ENCODE results near the gene SERPIND1.

DNA sequence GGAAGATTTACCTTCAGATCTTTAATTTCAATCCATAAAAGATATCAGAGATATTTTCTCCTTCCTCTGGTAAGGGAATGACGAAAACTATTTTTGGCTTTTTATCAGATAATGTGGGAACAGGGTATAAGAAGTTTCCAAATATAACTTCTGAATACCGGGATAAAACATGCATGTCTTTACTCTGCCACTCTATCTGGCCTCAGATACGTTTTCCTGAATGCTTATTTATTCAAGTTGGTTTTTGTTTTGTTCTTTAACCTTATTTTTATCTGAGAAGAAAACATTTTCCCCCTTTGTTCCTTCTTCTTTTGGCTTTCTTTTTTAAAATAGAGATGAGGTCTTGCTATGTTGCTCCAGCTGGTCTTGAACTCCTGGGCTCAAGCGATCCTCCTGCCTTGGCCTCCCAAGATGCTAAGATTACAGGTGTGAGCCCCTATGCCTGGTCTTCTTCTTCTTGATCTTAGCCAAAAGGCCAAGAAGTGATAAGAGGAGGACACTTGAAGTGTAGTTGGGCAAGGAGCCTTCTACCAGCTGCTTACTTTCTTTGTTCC lies 1.5 kb downstream of the SERPIND1 start:
- TF ChIP-seq, protein P1, sequence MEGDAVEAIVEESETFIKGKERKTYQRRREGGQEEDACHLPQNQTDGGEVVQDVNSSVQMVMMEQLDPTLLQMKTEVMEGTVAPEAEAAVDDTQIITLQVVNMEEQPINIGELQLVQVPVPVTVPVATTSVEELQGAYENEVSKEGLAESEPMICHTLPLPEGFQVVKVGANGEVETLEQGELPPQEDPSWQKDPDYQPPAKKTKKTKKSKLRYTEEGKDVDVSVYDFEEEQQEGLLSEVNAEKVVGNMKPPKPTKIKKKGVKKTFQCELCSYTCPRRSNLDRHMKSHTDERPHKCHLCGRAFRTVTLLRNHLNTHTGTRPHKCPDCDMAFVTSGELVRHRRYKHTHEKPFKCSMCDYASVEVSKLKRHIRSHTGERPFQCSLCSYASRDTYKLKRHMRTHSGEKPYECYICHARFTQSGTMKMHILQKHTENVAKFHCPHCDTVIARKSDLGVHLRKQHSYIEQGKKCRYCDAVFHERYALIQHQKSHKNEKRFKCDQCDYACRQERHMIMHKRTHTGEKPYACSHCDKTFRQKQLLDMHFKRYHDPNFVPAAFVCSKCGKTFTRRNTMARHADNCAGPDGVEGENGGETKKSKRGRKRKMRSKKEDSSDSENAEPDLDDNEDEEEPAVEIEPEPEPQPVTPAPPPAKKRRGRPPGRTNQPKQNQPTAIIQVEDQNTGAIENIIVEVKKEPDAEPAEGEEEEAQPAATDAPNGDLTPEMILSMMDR (IDR thresholded peaks at IDR 0.05), result no peak
- no peak for TF ChIP-seq POLR2A (IDR thresholded peaks at IDR 0.05)
